ENCODE measurements around the gene PDLIM1. TPM values are rescaled to one million over a fixed set of nuclear protein-coding genes. Genes with fewer than 3 reads are reported as not detected.

Gene PDLIM1
- total and polyA plus RNA-seq, 2 experiments from 2014 or later: 32.0 to 143 TPM

GRCh38 chr10:95280637-95281036 is 10.2 kb downstream of the PDLIM1 start:
- in situ Hi-C loops (cut with MboI): no loop called here
- Histone ChIP-seq H3K9me3 (ENCODE audit: low read depth) (no peaks in the 10 kb centered on the region), H3K4me3 (no peak overlapping the region), H3K79me2 (ENCODE audit: insufficient read depth) (peaks cover 100% of the 10 kb centered on the region), H3K27ac (no peak overlapping the region), H3F3A (ENCODE audit: insufficient read depth) (peaks cover 32% of the 10 kb centered on the region), H3K4me1 (ENCODE audit: insufficient read depth) (peaks cover 49% of the 10 kb centered on the region), H3K36me3 (ENCODE audit: low read depth) (no peaks in the 10 kb centered on the region), H3K4me2 (ENCODE audit: unreplicated experiment) (no peak overlapping the region), H2AFZ (no peak overlapping the region), H3K27me3 (replicated peaks; ENCODE audit: insufficient read depth) (no peaks in the 10 kb centered on the region), H3K9ac (no peak overlapping the region), H4K20me1 (ENCODE audit: insufficient read depth) (no peaks in the 10 kb centered on the region), H3K9me2 (ENCODE audit: insufficient read depth) (no peaks in the 10 kb centered on the region)
- WGBS, 2 experiments (ENCODE audit: low coverage in 1 of 2, low lambda C conversion rate in 2 of 2, missing lambda C conversion rate in 2 of 2): 94 to 96% methylated on average over 2 of the region's 2 CpGs
- DNase-seq: no peak
- no peak for TF ChIP-seq EZH2phosphoT487 (IDR thresholded peaks at IDR 0.05; ENCODE audit: insufficient read depth, low read depth)
- no peak for TF ChIP-seq EZH2 (IDR thresholded peaks at IDR 0.05; ENCODE audit: insufficient read depth, poor library complexity, severe bottlenecking)

- Histone ChIP-seq H4K20me1 (ENCODE audit: insufficient read depth) (no peaks in the 10 kb centered on the region), H3K4me3 (no peak overlapping the region), H3K9me3 (ENCODE audit: low read depth) (no peaks in the 10 kb centered on the region), H3K9ac (peak overlapping the region; percentile 9; the same call in 1 of the 2 replicates), H3K79me2 (ENCODE audit: insufficient read depth) (peaks cover 100% of the 10 kb centered on the region), H3F3A (ENCODE audit: insufficient read depth) (peaks cover 45% of the 10 kb centered on the region), H3K4me1 (ENCODE audit: insufficient read depth) (peaks cover 57% of the 10 kb centered on the region), H3K27me3 (replicated peaks; ENCODE audit: insufficient read depth) (no peaks in the 10 kb centered on the region), H3K9me2 (ENCODE audit: insufficient read depth) (no peaks in the 10 kb centered on the region), H3K27ac (peak overlapping the region; percentile 63), H3K36me3 (ENCODE audit: low read depth) (no peaks in the 10 kb centered on the region), H3K4me2 (ENCODE audit: unreplicated experiment) (peak overlapping the region; percentile 42), H2AFZ (no peak overlapping the region)
- WGBS, 2 experiments (ENCODE audit: low coverage in 1 of 2, low lambda C conversion rate in 2 of 2, missing lambda C conversion rate in 2 of 2): 13 to 15% methylated on average over 4 of the region's 4 CpGs
- peak; percentile 93 for DNase-seq
- in situ Hi-C loops (cut with MboI): no loop called here
- TF ChIP-seq EZH2 (IDR thresholded peaks at IDR 0.05; ENCODE audit: insufficient read depth, poor library complexity, severe bottlenecking): no peak
- no peak for TF ChIP-seq EZH2phosphoT487 (IDR thresholded peaks at IDR 0.05; ENCODE audit: insufficient read depth, low read depth)
Measured at GRCh38 chr10:95279042-95279820, 11.6 kb downstream of the PDLIM1 start.

- no peak overlapping the region for H3K4me3 ChIP-seq
- H3K9ac ChIP-seq: no peak overlapping the region
- no peaks in the 10 kb centered on the region for H3K9me2 ChIP-seq (ENCODE audit: insufficient read depth)
- no peaks in the 10 kb centered on the region for H4K20me1 ChIP-seq (ENCODE audit: insufficient read depth)
- peaks cover 96% of the 10 kb centered on the region for H3K79me2 ChIP-seq (ENCODE audit: insufficient read depth)
- H3K4me2 ChIP-seq (ENCODE audit: unreplicated experiment): no peak overlapping the region
- no peaks in the 10 kb centered on the region for H3K36me3 ChIP-seq (ENCODE audit: low read depth)
- in situ Hi-C loops (cut with MboI): no loop called here
- peak; percentile 54 for DNase-seq
- no peak overlapping the region for H2AFZ ChIP-seq
- TF ChIP-seq EZH2 (IDR thresholded peaks at IDR 0.05; ENCODE audit: insufficient read depth, poor library complexity, severe bottlenecking): no peak
- no peak for TF ChIP-seq EZH2phosphoT487 (IDR thresholded peaks at IDR 0.05; ENCODE audit: insufficient read depth, low read depth)
- no peaks in the 10 kb centered on the region for H3K27me3 ChIP-seq (replicated peaks; ENCODE audit: insufficient read depth)
- WGBS, 2 experiments (ENCODE audit: low coverage in 1 of 2, low lambda C conversion rate in 2 of 2, missing lambda C conversion rate in 2 of 2): 72 to 73% methylated on average over 6 of the region's 6 CpGs
- H3K9me3 ChIP-seq (ENCODE audit: low read depth): no peaks in the 10 kb centered on the region
- H3F3A ChIP-seq (ENCODE audit: insufficient read depth): peaks cover 51% of the 10 kb centered on the region
- peak overlapping the region; percentile 63 for H3K27ac ChIP-seq
- H3K4me1 ChIP-seq (ENCODE audit: insufficient read depth): peaks cover 64% of the 10 kb centered on the region
Measured at GRCh38 chr10:95278061-95278988, 12.5 kb downstream of the PDLIM1 start.

GRCh38 chr10:95277614-95278013 is 13.2 kb downstream of the PDLIM1 start:
- Histone ChIP-seq H3K9me3 (ENCODE audit: low read depth) (no peaks in the 10 kb centered on the region), H3K4me3 (no peak overlapping the region), H3K9me2 (ENCODE audit: insufficient read depth) (no peaks in the 10 kb centered on the region), H3K27me3 (replicated peaks; ENCODE audit: insufficient read depth) (no peaks in the 10 kb centered on the region), H3K36me3 (ENCODE audit: low read depth) (no peaks in the 10 kb centered on the region), H2AFZ (no peak overlapping the region), H3K79me2 (ENCODE audit: insufficient read depth) (peaks cover 96% of the 10 kb centered on the region), H3K4me1 (ENCODE audit: insufficient read depth) (peaks cover 69% of the 10 kb centered on the region), H4K20me1 (ENCODE audit: insufficient read depth) (no peaks in the 10 kb centered on the region), H3K4me2 (ENCODE audit: unreplicated experiment) (no peak overlapping the region), H3K9ac (no peak overlapping the region), H3F3A (ENCODE audit: insufficient read depth) (peaks cover 51% of the 10 kb centered on the region), H3K27ac (peak overlapping the region; percentile 8)
- TF ChIP-seq EZH2phosphoT487 (IDR thresholded peaks at IDR 0.05; ENCODE audit: insufficient read depth, low read depth): no peak
- no peak for TF ChIP-seq EZH2 (IDR thresholded peaks at IDR 0.05; ENCODE audit: insufficient read depth, poor library complexity, severe bottlenecking)
- DNase-seq: no peak
- WGBS, 2 experiments (ENCODE audit: low coverage in 1 of 2, low lambda C conversion rate in 2 of 2, missing lambda C conversion rate in 2 of 2): 57 to 63% methylated on average over 3 of the region's 3 CpGs
- in situ Hi-C loops (cut with MboI): no loop called here
